Head of caudate nucleus (tissue), 42 donors: ENCODE measurements around the gene FTO.
A peak's percentile ranks its signal among the peaks of the same experiment; 100 is the strongest.
"Not testable (repeated sequence)": the region's sequence is repeated elsewhere in the genome, so short reads cannot be mapped to it uniquely, and the experiment has no call there.

Source experiments
- DNase-seq, 42 donors: peaks; one replicate each; pipeline versions ENCODE4 v3.0.0 to v3.0.0-alpha.2; 2020 to 2021; ENCODE audit warnings: mixed read lengths in 7 of 42
- intact Hi-C: fragments of 100-400 bp; cut with DNase I; formaldehyde crosslinking; loops from one replicate; pipeline ENCODE4 v1.15.0; 2022

Gene FTO

DNA sequence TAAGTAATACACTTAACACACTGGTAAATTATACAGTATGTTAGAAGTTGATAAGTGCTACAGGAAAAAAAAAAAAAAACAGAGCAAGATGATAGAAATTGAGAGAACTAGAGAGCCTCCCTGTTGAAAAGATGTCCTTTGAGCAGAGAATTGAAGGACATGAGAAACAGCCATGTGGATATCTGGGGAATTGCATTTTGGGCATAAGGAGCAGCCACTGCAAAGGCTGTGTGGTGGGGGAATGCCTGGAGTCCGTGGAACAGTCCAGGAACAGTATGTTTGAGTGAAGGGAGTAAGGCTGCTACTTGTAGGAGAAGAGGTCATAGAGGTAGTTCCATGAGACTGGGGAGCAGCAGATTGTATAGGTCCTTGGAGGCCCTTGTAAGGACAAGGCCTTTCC lies 178.4 kb downstream of the FTO start:
- intact Hi-C loops, result no loop called here
- no peak for DNase-seq

DNA sequence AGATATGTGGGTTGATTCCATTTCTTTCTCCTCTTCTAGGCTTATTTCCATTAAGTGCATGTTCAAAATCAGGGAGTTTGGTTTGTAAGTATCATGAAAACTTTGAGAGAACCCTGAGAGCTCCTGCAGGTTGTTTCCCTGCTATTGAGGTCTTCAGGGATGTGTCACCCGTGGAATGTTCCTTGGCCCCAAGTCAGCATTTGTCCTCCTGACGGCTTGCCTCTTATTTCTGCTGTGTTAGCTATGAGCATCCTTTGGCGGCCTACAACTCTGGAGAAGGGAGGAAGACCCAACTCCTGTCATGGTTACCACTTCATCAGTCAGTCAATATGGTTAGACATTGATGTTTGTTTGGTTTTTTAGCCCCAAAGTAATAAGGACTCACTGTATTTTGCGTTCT lies 180.8 kb downstream of the FTO start:
- intact Hi-C loops, result no loop called here
- DNase-seq, result no peak

DNA sequence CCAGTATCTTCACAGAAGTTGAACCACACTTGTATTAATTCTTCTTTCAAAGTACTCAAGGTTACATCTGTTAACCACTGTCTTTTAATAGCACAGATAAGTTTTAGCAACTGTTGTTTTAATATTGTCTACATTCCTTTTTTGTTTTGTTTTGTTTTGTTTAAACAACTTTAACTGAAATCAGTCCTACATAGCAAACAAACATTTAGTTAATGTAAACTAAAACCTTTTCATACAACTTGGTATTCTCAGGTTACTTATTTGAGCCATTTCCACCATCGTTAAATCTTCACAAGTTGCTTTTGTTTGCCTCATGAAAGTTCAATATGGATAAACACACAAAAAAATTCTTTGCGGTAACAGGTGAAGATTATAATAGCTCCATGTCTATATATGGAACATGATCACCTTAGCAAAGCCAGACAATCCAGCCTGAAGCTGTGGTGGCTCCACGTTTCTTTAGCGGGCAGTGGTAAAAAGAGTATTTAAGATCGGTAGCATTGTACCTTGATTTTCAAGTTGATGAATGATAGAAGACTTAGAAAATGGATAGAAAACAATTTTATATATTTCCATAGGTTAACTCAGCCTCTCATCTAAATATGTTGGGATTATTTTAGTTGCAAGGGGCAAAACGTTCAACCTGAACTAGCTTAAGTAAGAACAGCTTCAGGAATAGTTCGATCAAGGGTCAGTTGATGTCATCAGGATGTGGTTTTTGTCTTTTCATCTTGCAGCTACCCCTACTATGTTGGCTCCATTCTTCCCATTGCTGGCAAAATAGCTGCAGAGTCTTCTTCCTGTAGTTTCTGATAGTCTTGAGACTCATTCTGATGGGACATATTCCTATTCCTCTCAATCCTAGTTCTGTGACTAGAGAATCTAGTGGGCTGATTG lies 182.8 kb downstream of the FTO start:
- intact Hi-C loops, result no loop called here
- no peak for DNase-seq

DNA sequence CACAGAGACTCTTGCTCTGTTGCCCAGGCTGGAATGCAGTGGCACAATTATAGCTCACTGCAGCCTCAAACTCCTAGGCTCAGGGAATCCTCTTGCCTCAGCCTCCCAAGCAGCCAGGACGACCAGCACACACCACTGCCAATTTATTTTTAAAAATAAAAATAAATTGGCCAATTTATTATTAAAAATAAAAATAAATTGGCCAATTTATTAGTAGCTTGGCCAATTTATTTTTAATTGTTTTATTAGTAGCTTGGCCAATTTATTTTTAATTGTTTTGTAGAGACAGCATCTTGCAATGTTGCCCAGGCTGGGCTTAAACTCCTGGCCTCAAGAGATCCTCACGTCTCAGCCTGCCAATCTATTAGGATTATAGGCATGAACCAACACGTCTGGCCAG lies 184.3 kb downstream of the FTO start:
- intact Hi-C loops, result no loop called here
- DNase-seq, result no peak

DNA sequence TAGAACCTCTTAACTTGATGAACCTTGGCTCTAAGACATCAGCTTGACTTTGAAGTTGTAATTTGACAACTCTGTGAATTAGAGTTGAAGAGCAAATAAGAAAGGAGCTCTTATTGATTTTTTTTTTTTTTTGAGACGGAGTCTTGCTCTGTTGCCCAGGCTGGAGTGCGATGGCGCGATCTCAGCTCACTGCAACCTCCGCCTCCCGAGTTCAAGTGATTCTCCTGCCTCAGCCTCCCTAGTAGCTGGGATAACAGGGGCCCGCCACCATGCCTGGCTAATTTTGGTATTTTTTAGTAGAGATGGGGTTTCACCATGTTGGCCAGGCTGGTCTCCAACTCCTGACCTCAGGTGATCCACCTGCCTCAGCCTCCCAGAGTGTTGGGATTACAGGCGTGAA lies 186.9 kb downstream of the FTO start:
- intact Hi-C loops, DNase-seq: not testable (repeated sequence)

DNA sequence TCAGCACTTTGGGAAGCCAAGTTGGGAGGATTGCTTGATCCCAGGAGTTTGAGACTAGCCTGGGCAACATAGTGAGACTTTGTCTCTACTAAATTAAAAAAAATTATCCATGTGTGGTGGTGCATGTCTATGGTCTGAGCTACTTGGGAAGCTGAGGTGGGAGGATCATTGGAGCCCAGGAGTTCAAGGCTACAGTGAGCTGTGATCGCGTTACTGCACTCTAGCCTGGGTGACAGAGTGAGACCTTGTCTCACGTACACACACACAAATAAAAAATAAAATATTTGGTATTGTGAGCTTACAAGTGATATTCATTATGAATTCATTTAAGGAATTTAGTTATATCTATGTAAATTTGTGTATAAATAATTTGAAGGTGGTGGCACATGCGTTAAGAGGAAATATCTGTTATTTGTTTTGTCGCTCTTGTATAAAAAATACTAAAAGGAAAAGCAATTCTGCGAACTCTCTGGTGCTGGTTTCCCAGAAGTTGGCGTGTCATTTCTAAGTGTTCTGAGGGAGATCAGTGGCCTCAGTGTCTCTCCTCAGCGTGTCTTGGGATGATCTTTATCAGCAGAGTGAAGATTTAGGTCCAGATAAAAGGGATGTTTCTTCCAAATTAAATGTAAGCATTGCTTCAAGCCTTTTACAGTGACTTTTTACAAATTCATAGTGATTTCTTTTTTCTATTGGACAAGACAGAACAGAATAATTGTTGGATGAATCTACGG lies 187.6 kb downstream of the FTO start:
- intact Hi-C loops, result no loop called here
- no peak for DNase-seq

DNA sequence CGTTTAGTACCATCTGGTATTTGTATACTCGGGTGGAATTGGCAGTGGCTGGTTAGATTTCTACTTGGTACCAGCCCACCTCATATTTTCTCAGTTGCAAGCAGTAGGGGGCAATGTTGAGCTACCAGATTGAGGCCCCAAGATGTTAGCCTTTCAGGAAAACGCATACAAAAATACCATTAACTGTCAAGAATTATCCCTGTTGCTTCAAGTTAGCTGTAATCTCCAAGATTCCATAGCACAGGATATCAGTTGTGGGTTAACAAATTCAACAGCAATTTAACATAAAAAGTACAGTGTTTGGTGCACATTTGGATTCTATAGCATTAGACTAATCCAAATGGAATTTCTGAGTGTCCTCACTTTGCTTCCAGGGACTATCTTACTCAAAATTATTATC lies 188.2 kb downstream of the FTO start:
- intact Hi-C loops, result no loop called here
- peak in 40 of 42 donors; percentile 32 to 88 (median 64) for DNase-seq

DNA sequence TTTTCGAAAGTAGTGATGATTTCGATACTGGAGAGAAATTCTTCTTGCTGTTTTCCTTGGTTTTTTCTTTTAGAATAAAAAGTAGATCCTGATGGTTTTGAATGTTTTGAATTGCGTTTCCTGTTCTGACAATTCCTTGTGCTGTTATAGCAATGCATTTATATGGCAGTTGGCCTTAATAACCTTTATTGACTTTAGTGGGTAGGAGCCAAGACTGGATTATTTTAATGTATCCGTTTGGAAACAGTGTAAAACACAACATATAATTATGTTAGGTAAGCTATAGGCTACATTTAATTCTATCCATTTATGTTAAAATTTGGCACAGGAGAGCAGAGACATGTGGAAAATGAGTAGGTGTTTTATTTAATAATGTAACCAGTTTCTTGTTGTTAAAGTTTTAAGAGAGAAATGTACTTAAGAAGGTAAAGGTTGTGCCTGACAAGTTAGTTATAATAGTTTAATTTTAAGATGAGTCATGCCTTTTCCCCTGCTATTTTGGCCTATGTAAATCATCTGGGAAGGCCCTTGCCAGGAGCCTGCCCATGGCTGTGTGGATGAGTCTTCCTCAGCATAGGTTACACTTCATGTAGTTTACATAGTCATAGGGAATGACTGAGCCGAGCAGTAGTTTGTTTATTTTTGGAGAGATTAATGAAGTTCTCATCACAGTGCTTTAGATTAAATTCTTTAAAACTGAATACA lies 189.9 kb downstream of the FTO start:
- no peak for DNase-seq
- intact Hi-C loops, result no loop called here

DNA sequence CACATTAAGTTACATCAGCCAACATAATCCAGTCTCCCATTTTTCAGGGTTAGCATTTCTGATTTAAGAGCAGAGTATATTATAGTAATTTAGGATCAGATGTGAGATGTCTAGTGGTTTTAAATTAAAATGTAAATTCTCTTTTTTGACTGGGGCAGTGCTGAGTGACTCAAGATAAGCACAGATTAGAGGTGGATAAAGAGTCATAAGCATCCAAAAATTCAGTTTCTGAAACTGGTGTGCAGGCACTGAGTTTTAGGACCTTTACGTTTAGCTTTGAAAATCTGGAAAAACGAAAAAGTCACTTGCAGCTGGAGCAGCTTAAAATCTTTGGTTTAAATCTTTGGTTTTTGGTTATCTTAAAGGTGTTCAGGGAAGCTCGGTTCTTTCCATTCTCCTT lies 190.7 kb downstream of the FTO start:
- DNase-seq, result no peak
- intact Hi-C loops, result no loop called here

DNA sequence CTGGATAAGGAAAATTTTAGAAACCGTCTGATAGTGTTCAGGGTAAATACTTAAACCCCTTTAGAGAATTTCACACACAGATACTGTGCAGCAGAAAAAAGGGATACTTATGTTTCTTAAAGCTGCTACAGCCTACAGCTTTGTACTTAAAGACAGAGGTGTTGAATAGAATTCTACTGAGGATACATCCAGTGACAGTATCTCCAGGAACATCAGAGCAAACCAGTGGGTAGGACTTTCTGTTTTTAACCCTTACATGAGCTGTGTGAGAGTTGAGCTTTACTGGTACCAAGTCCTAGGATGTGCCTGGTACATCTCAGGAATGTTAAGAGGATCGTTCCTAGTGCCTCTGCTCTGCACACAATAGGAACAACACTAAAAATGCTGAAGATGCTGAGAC lies 191.5 kb downstream of the FTO start:
- DNase-seq, result no peak
- intact Hi-C loops, result no loop called here

DNA sequence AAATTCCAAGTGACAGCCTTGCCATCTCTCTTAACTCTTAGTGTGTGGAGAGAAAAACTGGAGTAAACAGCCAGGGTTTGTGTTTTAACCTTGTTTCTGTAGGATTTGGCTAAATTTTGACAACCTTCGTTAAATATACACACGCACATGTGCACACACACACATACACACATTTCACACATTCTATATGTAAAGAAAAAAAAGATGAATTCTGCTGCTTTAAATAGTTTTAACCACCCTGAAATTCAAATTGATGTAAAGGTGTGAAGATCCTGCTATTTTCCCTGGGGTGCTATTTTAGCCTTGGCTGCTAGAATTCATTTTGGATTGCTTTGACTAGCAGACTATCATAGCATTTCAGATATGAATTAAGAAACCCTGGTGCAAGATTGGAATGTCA lies 191.9 kb downstream of the FTO start:
- intact Hi-C loops, result no loop called here
- no peak for DNase-seq

DNA sequence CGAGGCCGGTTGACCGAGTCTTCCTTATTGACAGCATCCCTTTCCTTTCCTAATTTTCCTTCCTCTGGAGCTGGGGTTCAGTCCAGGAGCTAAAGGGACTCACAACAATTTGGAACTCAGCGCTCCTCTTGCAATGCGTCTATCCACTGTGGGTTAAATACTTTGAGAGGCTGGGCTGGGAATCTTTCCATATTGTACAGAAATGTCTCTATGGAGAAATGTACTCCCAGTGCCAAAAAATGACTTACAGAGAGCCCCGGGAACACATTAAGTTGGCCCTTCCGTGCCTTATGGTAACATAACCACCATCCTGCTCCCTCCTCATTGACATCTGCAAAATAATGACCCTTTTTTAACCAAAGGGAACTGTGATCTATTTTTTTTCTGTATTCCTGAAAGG lies 192.8 kb downstream of the FTO start:
- no peak for DNase-seq
- intact Hi-C loops, result no loop called here

DNA sequence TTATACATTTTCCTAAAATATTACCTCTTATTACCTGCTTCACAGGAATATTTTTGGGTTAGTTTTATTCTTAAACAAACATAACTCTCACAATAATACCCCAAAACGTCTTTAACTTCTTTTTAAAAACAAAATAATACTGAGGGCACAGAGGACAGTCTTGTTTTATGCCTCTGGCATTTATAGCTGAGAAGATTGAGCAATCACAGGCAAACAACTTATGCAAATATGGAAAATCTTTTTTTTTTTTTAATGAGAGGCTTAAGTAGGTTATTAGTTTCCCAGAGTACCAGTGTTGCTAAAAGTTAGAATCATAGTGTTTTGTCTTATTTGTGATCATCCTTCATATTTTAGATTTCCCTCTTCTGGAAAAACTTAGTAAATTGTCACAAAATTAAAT lies 195.0 kb downstream of the FTO start:
- DNase-seq, result no peak
- intact Hi-C loops, result no loop called here

DNA sequence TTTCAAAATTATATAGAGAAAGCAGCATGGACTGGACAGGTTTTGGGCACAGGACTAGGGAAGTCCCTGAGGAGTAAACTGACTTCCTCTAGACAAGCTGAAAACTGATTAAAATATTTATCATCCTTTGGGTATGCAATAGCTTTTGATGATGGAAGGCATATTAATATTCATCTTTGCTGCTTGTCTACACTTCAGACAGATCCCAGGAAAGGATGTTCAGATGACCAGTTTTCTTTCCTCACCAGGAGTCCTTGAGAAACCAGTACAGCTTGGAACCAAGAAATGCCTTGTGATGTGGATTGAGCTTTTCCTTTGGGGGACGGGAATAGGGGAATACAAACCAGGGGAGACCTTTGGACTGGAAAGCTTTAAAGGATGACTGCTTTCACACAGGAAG lies 195.5 kb downstream of the FTO start:
- intact Hi-C loops, result no loop called here
- DNase-seq, result no peak

DNA sequence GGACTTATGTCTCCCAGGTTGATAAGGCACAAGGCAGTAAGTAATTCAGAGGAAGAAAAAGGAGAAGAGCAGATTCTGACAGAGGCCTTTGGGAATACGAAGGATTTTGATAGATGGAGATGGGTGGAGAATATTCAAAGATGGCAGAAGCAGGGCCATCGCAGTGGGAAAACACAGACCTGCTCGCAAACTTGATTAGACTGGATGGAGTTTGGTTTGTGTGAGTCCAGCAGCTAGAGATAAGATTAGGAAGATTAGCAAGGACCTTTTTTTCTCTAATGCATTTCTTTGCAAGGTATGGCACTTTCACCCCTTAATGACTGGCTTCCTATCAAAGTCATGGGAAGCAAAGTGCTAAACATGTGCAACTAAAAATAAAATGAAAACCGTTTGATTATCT lies 196.7 kb downstream of the FTO start:
- no peak for DNase-seq
- intact Hi-C loops, result no loop called here

DNA sequence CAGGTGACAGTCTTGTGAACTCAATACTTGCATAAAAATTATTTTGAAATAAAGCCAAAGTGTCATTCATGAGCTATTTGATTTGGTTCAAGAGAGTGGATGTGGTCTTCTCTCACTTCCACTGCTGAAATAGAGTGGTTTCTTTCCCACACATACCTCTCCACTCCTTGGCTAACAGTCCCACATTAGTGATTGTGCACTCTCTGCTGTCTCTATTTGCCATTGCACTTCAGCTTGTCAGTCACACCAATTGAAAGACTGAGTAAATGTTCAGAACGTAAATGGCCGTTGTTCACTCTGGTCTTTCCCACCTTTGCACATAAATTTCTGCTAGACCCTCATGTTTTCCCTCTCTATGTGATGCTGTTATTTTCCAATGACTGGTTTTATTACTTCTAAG lies 197.5 kb downstream of the FTO start:
- DNase-seq, result no peak
- intact Hi-C loops, result no loop called here

DNA sequence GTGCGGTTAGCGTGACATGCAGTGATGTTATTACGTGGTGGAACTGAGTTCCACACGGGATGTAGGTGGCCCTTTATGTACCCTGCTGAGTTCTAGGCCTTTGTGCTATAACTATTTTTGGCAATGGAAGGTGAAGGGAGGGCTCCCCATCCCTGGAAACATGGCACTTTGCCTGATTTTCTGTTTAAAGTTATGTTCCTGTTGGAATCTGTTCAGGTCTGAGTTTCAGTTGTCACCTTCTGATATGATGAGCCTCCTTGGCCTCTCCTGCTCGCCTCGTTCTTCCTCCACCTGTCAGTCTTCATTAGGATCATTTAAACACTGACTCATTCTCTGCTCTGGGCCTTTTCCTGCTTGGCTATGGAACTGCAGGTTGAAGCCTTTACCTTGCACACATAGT lies 200.6 kb downstream of the FTO start:
- DNase-seq, result peak in 28 of 42 donors; percentile 9 to 69 (median 30)
- intact Hi-C loops, result no loop called here

DNA sequence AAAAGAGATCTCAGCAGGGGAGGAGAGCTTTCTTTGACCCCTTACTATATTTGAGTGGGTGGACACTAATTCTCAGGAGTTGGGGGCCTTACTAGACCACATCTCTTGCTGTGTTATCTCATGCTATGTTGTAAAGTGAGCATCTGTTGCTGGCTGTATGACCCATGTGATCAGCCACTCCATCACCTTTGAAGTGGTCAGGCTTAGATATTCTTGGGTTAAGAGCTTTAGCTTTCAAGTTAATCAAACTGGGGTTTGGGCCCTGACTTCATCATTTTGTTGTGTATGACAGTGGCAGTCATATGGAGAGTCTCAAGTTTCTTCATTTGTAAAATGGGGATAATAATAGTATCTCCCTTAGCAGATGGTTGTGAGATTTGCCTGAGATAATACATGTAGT lies 201.1 kb downstream of the FTO start:
- intact Hi-C loops, result no loop called here
- DNase-seq, result no peak

DNA sequence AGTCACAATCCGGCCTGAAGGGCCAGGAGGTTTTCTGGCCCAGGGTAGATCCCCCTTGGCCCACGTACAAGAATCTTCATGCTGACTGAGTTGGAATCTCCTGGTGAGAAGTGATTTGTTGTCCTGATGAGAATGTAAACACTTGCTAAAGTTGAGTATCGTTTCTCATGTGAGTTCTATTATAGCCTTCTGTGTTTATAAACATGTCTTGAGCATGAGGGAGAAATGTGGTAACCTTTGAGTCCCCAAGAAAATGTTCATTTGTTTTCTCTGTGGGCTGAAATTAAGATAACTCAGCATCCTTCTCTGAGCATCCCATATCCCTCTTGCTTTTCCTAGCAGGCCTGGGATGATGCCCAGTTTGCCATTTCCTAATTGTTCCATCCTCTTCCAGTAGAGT lies 204.8 kb downstream of the FTO start:
- intact Hi-C loops, result no loop called here
- no peak for DNase-seq

DNA sequence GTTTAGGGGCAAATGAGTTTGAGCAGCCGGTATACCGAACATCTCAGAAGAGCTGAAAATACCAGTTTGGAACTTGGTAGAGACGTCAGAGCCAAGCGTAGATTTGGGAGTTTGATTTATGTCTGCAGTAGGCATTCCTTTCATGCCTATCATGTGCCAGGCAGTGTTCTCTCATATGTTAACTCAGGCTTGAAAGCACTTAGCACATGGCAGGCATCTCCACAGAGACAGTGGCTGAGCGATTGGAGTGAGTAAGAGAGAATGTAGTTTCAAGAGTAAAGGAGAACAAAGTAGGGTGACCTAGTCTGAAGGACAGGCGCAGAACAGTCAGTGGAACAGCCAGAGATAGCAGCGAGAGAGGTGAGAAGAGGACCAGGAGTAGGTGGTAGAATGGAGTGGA lies 207.0 kb downstream of the FTO start:
- intact Hi-C loops, result no loop called here
- DNase-seq, result no peak
